DMS 273 (cell line): ENCODE measurements around the gene SLC35E1.
A peak's percentile ranks its signal among the peaks of the same experiment; 100 is the strongest.
"Not testable (repeated sequence)": the region's sequence is repeated elsewhere in the genome, so short reads cannot be mapped to it uniquely, and the experiment has no call there.

Experiments used
- DNase-seq: peaks from one replicate; lab custom pipeline; 2025; ENCODE audit not compliant: unreplicated experiment; lab: John Stamatoyannopoulos, UW

The SLC35E1 gene

DNA sequence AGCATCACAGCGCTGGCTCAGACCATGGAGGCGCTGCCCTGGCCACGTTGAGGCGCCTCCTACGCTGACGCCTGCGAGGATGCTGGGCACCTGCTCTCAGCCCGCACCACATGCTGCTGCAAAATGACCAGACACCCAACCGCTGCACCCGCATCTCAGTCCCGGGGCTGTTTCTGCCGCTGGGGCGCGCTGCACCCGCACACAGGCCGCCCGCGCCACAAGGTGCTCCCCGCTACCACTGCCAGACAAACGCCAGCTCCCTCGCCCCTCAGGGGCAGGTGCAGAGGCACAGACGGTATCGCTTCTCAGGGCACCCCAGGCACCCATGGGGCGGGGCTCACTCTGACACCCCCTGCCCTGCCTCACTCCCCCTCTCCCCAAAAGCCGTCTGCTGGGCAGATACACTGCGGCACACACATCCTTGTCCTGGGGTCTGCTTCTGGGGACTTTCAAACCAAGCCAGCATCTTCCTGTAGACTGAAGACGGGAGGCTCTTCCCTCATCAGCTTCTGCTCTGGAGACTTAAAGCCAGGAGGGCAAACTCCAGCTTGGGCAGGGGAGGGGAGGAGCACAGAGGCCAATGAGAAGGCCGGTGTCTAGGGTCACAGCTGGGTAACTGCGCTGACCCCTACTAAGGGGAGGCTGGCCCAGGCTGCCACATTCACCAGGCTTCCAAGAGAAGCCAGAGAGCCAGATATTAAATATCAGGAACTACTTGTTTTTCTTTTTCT lies 46.3 kb downstream of the SLC35E1 start:
- DNase-seq, result no peak

DNA sequence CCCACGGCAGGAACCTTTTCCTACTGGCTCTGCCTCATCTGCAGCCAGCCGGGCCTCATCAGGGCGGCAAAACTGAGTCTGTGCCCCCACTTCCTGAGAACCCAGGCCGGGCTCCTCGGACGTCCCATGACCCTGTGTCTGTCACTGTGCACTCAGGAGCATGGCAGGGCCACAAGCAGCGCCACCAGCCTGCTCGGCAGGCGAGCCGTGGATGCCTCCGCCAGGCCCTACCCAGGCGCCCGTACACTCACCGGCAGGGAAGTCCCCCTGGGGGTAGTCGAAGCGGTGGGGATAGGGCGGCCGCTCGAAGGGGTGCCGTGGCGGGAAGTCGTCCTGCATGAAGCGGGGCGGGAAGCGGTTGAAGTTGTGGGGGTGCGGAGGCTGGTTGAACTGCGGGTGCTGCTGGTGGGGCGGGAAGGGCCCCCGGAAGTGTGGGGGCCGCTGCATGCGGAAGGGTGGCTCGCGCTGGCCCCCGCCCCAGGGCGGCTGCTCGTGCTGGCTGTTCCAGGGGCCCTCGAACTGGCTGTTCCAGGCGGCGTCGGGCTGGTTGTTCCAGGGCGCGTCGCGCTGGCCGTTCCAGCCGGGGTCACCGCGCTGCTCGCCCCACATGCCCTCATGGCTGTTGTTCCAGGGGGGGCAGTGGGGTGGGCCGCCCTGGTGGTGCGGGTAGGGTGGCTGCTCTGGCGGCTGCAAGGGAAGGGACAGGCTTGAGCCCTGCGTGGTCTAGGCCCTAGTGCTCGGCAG lies 47.1 kb downstream of the SLC35E1 start:
- DNase-seq, result no peak

DNA sequence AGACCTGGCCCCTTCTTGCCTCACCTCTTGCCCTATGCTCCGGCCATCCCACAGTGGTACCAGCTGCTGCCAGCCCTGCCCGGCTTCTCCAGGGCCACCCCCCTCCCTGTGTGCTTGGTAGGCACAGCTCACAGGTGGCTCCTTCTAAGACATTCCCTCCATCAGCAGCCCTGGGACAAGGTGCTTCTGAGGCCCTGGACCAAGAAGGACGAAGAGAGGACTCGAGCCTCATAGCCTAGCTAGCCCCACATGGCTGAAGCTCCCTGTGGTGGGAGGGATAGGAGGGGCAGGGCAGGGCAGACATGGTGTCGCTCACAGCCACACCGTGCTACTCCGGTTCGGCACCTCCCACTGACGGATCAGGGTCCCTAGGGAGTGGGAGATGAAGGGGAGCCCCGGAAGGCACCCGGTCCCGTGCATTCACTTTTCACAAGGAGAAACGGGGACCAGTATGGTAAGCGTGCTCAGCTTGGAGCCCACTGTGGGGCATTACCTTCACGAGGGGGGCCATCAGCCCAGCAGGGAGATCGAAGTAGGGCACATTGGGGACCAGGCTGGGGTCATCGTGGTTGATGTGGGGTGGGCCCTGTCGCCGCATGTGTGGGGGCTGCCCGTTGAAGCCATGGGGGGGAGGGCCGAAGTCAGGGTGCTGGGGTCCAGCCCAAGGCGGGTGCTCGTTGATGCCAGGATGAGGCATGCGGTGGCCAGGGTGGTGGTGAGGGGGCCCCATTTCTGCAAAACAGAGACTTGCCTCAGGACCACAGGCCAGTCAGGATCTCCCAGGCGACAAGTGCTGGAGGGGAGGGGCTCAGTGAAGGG lies 49.4 kb downstream of the SLC35E1 start:
- no peak for DNase-seq

DNA sequence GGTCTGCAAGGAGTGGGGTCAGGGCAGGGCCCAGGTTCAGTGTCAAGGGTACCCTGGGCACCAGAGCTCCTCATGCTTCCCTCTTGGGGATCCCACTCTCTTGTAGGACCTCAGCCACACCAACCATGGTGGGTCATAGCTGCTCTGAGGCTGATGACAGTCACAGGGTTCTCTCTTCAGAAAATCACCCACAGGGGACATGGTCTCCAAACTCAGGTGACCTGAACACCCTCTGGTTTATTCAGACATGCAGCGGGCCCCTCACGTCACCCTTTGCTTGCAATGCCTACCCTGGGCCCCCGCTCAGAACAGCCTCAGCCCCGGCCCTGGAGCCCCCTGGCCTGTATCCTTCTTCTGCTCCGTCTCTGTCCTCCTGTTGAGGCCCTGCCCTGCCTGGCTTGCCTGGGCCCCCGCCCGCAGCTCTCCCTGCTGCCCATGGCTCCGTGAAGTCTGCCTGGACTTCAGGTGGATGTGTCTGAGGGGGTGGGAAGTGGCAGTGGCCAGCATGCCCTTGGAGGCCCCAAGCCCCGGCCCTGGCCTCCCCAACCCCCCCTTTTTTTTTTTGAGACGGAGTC lies 50.4 kb downstream of the SLC35E1 start:
- DNase-seq, result no peak

DNA sequence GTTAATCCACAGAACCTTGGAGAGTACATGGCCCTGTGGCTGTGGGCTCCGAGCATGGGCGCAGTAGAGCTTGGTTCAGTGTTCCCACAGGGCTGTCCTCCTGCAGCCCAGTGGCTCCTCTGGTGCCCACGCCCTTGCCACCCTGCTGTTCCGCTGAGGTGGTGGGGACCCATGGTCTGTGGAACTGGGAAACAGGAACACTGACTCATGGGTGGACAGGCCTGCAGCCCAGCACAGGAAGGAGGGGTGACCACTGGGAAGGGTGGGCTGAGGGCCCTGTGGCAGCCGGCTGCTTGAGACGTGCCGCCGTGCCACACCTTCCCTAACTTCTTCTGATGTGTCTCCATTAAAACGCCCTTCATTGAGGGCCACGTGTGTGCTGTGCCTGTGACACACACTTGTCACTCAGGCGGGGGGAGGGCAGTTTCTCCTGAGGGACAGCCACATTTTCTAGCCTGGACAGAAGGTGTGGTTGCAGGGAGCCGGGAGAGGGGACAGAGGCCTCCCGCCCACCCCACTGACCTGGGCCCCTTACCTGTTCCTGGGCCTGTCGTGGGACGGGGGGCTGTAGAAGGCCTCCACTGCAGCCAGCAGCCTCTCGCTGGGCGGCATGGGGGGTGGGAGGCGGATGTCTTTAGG lies 51.1 kb downstream of the SLC35E1 start:
- no peak for DNase-seq

DNA sequence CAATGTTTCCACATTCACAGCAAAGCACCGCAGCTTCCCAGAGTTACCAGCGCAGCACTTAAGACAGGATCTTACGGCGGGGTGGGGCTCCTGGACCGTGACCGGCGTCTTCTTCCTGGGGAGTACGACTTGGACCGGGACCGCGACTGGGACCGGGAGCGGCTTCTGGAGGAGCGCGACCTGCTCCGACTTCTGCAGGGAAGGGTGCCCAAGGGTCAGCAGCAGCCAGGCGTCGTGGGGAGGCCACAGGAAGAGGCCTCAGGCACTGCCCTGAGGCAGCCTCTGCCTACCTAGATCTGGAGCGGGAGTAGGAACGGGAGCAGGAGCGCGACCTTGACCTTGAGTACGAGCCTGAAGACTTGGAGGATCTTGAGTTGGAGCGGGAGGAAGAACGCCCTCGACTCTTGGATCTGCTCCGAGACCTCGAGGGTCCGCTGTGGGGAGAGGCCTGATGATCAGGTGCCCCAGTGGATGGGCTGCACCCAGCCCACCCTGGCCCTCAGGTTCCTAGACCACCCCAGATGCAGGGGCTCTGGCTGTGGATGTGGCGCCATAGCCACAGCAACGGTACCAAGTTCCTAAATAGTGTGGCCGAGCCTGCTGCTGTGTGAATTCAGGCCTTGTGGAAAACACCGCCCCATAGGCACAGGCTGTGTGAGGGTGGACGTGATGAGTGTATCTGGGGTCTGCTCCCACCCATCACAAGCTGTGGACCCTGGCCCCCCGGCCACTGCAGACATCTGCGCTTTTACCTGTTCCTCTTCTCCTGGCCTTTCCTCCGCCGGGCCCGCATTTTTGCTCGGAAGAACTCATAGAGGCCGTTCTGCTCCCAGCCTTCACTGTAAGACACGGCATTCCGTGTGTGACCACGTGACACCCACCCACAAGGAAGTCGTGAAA lies 51.9 kb downstream of the SLC35E1 start:
- DNase-seq, result no peak

DNA sequence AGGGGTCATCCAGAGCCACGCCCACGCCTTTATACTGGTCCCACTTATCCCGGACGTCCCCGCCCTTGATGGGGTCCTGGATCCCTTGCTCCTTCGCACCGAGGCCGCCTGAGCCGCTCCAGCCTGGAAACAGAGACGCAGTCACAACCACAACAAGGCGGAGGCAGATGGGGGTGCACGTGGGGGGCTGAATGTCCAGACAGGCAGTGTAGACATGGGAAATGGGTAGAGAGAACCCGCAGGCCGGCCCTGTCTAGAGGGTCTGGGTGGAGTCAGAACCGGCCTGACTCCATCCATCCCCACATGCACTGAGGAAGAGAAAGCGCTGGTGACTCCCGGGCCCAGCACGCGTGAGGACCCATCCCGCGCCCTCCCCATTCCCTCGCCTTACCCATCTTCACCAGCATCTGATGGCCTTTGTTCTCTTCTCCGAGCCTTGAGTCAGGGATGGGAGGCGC lies 53.0 kb downstream of the SLC35E1 start:
- no peak for DNase-seq

DNA sequence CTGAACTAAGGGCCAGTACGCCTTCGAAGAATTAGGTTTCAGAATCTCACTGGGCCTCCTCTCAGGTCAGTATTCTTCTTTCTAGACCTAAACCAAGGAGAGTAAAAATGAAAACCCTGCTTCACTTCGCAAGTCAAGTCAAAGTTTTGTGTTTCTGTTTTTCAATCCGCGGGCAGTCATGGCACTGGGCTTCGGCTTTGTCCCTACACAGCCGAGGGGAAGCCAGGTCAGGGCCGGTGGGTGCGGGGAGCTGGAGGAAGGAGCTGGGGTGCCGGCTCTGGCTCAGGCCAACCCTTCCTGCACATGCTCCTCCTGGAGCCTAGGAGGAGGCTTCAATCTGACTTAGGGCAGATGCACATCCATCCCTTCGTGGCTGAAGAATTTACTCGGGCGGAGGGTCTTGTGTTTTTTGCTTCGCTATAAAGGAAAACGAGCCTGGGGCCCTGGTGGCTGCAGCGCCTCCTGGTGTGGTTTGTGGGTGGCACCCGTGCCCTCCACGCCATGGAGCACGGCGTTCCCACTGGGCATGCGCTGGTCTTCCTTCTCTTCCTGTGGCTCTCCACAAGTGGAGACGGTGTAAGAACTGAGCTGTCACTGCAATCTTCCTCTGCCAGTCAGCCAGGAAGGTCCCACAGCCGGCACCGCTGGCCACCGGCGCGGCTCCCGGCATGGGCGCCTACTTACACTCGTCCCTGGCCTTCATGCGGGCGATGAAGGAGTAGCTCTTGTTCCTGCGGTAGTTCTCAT lies 53.6 kb downstream of the SLC35E1 start:
- peak; percentile 24 for DNase-seq

DNA sequence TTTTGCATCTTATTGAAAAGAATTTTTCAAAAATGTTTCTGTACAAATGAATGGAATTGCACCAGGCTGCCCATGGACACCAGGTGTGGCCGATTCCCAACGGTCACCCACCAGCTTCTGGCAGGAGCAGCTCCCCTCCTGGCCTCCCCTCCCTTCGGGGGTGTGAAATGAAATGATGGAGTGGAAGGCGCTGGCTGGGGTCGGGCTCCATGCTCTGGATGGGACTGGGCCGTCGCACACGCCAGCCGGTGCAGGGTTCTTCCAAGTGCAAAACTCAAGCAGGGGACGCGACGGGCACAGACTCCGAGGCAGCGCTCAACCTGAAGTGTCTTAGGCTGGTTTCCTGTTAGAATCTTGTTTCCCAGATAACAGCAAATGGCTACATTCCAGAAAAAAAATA lies 54.2 kb downstream of the SLC35E1 start:
- no peak for DNase-seq

DNA sequence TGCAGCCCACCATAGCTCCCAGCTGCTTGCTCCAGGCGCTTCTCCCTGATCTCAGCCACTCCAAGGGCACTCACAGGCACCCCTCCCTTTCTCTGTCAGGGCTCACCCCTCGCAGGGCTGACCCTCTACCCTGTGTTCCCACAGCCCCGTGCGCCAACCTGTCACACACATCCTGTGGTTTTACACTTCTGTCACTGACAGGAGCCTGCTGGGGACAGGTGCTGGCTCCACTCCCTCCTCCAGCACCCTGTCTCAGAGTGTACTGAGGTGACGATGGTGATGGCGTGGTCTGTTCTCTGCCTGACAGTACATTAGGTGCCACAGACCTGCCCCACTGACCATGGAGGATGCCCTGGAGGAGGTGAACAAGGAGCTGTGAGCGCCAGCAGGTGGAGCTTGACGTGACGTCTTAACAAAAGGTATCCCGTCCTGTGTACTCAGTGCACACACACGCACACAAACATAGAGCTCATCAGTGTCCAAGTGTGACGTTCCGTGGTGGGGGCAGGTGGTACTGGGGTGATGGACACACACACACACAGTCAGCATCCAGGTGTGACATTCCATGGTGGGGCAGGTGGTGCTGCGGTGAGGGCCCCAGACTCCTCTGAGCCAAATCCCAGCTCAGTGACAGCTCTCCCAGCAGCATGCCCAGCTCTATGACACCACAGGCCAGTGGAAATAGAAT lies 55.1 kb downstream of the SLC35E1 start:
- DNase-seq, result no peak

DNA sequence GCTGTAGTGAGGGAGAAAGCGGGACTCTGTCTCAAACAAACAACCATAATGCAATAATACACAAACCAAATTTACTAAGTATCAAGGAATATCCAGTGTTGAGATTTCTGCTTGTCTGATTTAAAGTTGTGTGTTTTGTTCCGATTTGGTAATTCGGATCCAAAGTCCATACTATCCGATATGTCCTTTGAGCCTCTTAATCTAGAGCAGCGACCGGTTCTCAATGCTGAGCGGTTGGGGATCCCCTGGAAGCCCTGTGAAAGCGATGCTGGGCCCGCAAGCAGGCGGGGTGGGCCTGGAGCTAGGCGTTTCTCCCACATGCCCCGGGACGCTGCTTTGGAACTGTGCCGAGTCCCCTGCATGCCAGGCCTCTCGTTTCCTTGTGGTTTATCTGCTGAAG lies 55.8 kb downstream of the SLC35E1 start:
- no peak for DNase-seq

DNA sequence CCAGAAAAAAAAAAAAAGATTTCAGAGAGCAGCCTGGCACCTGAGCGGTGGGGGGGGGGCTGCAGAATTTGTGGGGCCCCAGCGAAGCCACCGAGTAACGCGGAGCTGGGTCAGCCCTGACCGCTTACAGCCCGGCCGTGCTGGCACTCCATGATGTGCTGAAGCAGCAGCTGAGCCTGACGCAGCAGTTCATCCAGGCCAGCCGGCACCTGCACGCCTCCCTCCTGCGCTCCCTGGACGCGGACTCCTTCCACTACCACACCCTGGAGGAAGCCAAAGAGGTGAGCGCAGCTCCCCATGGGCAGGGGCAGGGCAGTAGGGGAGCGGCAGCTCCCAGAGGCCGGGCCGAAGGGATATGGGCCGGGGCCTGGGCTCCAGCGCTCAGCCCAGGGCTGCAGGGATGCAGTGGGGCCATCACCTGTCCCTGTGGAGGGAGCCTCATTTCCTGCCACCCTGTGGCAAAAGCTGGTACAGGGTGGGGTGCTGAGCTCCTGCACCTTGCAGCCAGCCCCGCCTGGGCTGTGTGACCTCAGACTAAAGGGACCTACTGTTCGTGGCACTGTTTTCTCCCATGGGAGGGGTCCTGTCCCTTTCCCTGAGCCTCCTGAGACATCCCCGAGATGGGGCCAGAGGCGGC lies 57.7 kb downstream of the SLC35E1 start:
- DNase-seq, result no peak

DNA sequence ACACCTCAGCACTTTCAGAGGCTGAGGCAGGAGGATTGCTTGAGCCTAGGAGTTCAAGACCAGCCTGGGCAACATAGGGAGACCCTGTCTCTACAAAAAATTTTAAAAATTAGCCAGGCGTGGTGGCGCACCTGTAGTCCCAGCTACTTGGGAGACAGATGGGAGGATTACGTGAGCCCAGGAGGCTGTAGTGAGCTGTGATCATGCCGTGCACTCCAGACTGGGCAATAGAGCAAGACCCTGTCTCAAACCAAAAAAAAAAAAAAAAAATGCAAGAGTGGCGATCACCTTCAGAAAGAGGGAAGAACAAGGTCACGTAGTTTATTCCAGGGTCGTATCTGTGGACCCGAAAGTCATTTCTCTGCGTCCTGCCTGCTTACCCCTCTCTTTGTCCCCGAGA lies 59.6 kb downstream of the SLC35E1 start:
- DNase-seq, result not testable (repeated sequence)

DNA sequence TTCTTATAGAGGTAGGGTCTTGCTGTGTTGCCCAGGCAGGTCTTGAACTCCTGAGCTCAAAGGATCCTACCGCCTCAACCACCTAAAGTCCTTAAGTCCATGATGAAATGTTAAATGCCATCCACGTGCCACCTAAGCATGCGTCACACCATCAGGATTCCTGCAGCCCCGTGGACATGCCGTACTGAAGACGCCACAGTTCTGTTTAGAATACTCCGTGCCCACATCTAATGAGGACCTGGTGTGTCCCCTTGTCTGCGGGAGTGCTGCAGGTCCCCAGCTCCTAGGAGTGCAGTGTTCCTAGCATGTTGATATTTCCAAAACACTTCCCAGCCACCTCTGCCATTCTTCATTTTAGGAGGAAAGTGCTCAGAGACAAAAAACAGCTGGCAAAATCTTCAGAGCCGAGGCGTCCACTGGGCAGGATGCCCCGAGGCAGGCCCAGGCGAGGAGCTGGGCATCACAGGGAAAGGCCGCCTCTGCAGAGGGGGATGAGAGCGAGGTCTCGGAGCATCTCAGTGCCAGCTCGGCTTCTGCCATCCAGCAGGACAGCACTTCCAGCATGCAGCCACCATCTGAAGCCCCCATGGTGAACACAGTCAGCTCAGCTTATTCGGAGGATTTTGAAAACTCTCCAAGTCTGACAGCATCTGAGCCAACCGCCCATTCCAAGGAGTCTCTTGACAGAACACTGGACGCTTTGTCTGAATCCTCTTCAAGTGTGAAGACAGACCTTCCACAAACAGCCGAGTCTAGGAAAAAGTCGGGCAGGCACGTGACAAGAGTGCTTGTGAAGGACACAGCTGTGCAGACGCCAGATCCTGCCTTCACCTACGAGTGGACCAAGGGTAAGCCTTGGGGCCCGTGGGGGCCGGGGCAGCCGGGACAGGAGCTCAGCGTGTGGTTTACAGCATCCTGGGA lies 62.8 kb downstream of the SLC35E1 start:
- DNase-seq, result no peak

DNA sequence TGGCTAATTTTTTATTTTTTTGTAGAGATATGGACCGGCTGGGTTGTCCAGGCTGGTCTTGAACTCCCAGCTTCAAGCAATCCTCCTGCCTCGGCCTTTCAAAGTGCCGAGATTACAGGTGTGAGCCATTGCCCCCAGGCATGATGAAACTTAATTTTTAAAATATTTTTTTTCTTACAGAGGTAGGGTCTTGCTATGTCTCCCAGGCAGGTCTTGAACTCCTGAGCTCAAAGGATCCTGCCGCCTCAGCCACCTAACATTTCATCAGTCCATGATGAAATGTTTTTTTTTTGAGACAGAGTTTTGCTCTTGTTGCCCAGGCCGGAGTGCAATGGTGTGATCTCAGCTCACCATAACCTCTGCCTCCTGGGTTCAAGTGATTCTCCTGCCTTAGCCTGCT lies 63.7 kb downstream of the SLC35E1 start:
- no peak for DNase-seq

DNA sequence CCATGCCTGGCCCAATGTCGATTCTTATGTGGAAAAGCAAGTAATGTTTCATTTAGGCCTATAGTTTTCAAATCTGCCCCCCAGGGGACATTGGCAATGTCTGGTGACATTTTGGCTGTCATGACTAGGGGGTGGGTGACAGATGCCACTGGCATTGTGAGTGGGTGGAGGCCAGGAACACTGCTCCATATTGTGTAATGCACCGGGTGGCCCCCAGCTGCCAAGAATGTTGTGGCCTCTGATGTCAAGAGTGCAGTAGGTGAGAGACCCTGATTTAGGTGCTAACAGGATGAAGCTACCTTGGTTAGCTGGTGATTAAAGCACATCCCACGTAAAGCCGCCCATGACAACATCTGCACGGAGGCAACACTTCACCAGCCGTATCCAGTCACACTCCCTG lies 65.3 kb downstream of the SLC35E1 start:
- DNase-seq, result no peak

DNA sequence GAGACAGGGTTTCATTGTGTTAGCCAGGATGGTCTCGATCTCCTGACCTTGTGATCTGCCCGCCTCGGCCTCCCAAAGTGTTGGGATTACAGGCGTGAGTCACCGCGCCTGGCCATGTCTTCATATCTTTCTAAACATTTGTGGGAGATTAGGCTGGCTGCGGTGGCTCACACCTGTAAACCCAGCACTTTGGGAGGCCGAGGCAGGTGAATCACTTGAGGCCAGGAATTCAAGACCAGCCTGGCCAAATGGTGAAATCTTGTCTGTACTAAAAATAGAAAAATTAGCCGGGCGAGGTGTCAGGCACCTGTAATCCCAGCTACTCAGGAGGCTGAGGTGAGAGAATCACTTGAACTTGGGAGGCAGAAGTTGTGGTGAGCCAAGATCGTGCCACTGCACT lies 66.1 kb downstream of the SLC35E1 start:
- DNase-seq, result not testable (repeated sequence)
